Measurements from ENCODE around the gene ADORA3.

GRCh38 chr1:111476214-111476613 is 27.2 kb downstream of the ADORA3 start:
- no peak for TF ChIP-seq CTCF (IDR thresholded peaks at IDR 0.05)
- no peak for TF ChIP-seq POLR2A (IDR thresholded peaks at IDR 0.05)
